ENCODE results near the gene PLD5. TPM values are rescaled to one million over a fixed set of nuclear protein-coding genes. Genes with fewer than 3 reads are reported as not detected.

Gene PLD5
- total and polyA plus RNA-seq, 8 donors, result 0.24 to 11.0 (median 0.54) TPM

- DNase-seq (no peak), ATAC-seq (peak; percentile 17)
- no peak for TF ChIP-seq CTCF (IDR thresholded peaks at IDR 0.05)
- no peak overlapping the region for H3K4me3 ChIP-seq
- H3K27me3 ChIP-seq, result no peaks in the 10 kb centered on the region
- no peaks in the 10 kb centered on the region for H3K9me3 ChIP-seq
- no peaks in the 10 kb centered on the region for H3K36me3 ChIP-seq
- intact Hi-C loops (cut with DNase I), result no loop called here
- no peaks in the 10 kb centered on the region for H3K4me1 ChIP-seq
- no peak overlapping the region for H3K27ac ChIP-seq
Measured at GRCh38 chr1:242086706-242087105, 437.8 kb downstream of the PLD5 start.

- DNase-seq, result no peak
- Histone ChIP-seq H3K27ac (no peak overlapping the region), H3K27me3 (no peaks in the 10 kb centered on the region), H3K9me3 (no peaks in the 10 kb centered on the region), H3K4me3 (no peak overlapping the region), H3K36me3 (no peaks in the 10 kb centered on the region), H3K4me1 (no peaks in the 10 kb centered on the region)
- TF ChIP-seq CTCF (IDR thresholded peaks at IDR 0.05), result no peak
- intact Hi-C loops (cut with DNase I), result no loop called here
- no peak for ATAC-seq
Measured at GRCh38 chr1:242086093-242086492, 438.4 kb downstream of the PLD5 start.

GRCh38 chr1:242083742-242084141 is 440.8 kb downstream of the PLD5 start:
- no peak for DNase-seq
- Histone ChIP-seq H3K27me3 (no peaks in the 10 kb centered on the region), H3K36me3 (no peaks in the 10 kb centered on the region), H3K4me3 (no peak overlapping the region), H3K4me1 (no peaks in the 10 kb centered on the region), H3K27ac (no peak overlapping the region), H3K9me3 (no peaks in the 10 kb centered on the region)
- TF ChIP-seq CTCF (IDR thresholded peaks at IDR 0.05), result no peak
- intact Hi-C loops (cut with DNase I), result no loop called here
- no peak for ATAC-seq

GRCh38 chr1:242081446-242081845 is 443.1 kb downstream of the PLD5 start:
- ATAC-seq (no peak), DNase-seq (no peak)
- no peaks in the 10 kb centered on the region for H3K36me3 ChIP-seq

GRCh38 chr1:242065813-242066212 is 458.7 kb downstream of the PLD5 start:
- DNase-seq (no peak), ATAC-seq (no peak)
- H3K27ac ChIP-seq, result no peak overlapping the region
- no peaks in the 10 kb centered on the region for H3K36me3 ChIP-seq
- no peak for TF ChIP-seq CTCF (IDR thresholded peaks at IDR 0.05)
- no peaks in the 10 kb centered on the region for H3K9me3 ChIP-seq
- H3K4me1 ChIP-seq, result no peaks in the 10 kb centered on the region
- intact Hi-C loops (cut with DNase I), result no loop called here
- H3K27me3 ChIP-seq, result no peaks in the 10 kb centered on the region
- no peak overlapping the region for H3K4me3 ChIP-seq

More at GRCh38 chr1:242081446-242081845, 443.1 kb downstream of the PLD5 start:
- H3K27ac ChIP-seq, result no peak overlapping the region
- H3K27me3 ChIP-seq, result no peaks in the 10 kb centered on the region
- TF ChIP-seq CTCF (IDR thresholded peaks at IDR 0.05), result no peak
- no peak overlapping the region for H3K4me3 ChIP-seq
- H3K4me1 ChIP-seq, result no peaks in the 10 kb centered on the region
- intact Hi-C loops (cut with DNase I), result no loop called here
- H3K9me3 ChIP-seq, result no peaks in the 10 kb centered on the region

Data from left lung (tissue), 10 donors.